Stimulated activated CD8-positive, alpha-beta memory T cell treated with anti-CD3 and anti-CD28 coated beads, Interleukin-12 subunit alpha, Interleukin-12 subunit beta, amount 100 ng/mL, for 24 hours (primary cell): ENCODE measurements around the gene XCL1.

ENCODE experiments used
- DNase-seq: peaks from one replicate; pipeline ENCODE4 v3.0.0-alpha.2; 2020; ENCODE audit errors: extremely low read depth

XCL1 gene

DNA sequence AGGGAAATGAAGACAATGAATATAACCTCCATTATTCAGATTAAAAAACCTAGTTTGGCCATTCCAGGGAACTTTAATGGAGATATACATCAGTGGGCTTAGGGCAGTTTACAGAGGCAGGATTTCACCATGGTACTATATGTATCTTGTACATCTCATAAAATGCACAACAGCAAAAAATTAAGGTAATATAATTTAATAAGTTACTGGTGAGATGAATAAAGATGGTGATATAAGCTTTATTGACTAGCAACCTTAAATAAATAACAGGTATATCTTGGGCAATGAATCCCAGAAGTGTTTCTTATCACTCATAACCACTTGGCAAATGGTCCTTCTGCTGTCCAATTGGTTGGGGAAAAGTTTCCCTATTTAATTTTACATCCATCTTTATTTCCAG lies 29.0 kb downstream of the XCL1 start:
- no peak for DNase-seq

DNA sequence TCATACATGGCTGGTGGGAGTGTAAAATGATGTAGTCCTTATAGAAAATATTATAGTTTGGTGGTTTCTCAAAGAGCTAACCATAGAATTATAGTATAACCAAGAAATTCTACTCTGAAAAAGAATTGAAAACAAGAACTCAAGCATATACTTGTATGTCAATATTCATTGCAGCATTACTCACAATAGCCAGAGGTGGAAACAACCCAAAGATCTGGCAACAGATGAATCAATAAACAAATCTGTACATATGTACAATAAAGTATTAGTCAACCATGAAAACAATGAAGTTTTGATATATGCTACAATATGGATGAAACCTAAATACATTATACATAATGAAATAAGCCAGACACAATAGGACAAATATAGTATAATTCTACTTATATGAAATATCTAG lies 29.7 kb downstream of the XCL1 start:
- no peak for DNase-seq

- no peak for DNase-seq
Measured at GRCh38 chr1:168607872-168608428, 31.5 kb downstream of the XCL1 start.

DNA sequence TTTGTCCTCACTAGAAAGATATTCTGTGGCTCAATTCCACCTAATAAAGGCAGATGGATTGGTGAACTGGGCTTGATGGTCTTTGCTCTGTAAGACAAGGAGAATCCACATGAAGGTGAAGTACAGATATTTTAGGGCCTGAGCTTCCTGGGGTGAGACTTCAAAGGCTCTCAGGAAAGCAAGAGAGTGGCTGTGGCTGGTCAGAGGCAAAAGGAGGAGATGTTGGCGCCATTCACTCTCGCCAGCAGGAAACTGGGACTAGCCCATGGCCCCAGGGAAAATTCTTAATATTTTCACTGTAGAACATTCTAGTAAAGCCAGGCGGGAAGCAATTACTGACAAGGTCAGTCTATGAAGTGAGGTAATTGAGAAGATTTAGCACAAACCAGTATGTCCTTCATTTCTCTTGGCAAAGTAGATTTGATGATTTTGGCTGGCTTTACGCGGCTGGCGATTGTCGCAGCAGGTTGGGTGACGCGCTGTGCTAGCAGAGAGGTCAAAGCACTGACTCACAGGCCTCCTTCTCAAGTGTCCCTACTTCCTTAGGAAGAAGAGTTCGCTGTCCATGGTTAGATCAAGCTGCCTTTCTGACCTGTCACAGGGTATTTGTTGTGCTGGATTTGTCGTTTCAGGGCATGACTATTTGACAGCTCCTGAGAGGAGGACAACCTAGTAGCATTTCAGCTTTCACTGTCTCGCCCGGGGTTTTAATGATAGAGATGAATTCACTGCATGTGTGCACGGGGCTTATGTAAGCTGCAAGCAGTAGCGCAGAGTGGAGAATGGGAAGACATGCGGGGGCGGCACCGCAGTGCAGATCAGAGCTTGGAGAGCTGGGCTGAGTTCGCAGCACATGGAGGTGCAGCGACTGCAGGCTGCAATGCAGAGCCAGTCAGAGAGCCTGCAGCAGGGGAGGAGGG lies 32.7 kb downstream of the XCL1 start:
- DNase-seq = no peak

GRCh38 chr1:168609741-168610510 lies 33.5 kb downstream of the XCL1 start:
- no peak for DNase-seq

GRCh38 chr1:168613038-168613451 lies 36.6 kb downstream of the XCL1 start:
- DNase-seq = no peak

GRCh38 chr1:168613691-168614231 lies 37.4 kb downstream of the XCL1 start:
- DNase-seq = no peak

GRCh38 chr1:168614235-168614634 lies 37.8 kb downstream of the XCL1 start:
- DNase-seq = no peak

GRCh38 chr1:168615965-168616364 lies 39.6 kb downstream of the XCL1 start:
- DNase-seq = no peak

- no peak for DNase-seq
Measured at GRCh38 chr1:168617974-168618750, 41.8 kb downstream of the XCL1 start.

DNA sequence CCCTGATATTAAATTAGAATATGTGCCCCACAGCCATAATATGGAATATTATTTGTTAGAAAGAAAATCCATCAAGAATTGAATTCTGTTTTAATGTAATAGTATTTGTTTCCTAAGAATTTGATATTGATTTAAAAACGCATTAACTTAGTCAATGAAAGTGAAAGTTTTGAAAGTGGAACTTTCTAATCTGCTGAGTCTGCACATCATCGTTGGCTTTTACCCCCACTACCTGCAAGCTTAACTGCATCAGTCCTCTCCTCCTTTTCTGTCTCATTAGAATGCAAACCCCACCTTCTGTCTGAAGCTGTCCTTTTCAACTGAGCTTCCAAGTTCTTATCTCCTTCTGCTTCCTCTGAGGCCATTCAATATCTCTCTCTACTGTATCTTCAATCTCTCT lies 42.5 kb downstream of the XCL1 start:
- DNase-seq = no peak

DNA sequence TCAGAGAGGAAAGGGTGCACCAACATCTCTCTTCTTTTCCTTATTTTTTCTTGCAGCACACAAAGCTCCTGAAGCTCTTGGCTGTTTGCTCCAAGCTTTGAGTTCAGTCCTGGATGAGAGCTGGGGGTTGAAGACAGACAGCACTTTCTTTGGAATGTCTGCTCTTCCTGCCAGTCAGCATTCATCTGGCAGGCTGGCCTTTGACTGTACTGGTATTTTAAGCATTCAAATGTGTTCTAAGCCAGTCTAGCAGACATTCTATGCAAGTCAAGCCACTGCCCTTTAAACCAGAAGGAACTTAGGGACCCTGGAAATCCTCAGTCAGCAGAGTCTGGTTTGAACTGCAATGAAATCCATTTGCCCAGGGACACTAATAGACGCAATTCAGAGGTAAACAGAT lies 45.0 kb downstream of the XCL1 start:
- DNase-seq = no peak

DNA sequence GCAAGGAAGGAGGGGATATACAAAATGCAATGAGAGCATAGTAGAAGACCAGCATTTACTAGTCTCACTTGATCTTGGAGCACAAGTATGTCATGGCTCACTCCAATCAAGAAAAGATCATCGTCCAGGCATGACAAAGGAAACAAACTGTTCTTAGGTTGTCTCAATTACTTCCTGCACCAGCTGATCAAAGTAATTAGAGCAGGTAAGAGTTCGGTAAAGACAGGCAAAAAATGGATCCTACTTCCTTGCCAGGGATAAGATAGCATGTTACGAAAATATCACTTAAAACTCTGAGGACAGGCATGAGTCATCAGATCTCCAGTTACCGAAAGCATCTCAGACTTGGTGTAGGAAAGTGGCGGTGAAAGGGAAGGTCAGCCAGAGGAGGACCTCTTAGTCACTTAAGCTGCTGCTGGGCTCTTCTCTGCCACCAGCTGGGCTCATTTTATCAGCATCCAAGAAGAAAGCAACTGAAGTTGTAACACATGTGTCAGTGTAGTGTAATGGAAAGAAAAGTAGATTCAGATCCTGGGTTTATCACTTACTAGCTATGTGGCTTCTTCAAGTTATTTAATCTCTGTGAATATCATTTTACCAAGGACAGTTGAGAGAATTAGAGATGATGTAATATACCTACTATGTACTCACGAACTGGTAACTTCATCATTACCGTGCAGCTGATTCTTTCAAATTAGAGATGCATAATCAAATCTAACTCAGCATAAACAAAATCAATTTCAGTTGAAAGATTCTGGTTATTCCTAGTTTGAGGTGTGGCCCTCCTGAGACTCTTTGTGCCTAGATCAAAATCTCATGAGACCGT lies 46.8 kb downstream of the XCL1 start:
- no peak for DNase-seq

GRCh38 chr1:168623831-168624230 lies 47.4 kb downstream of the XCL1 start:
- DNase-seq = no peak

- DNase-seq = no peak
Measured at GRCh38 chr1:168626326-168626725, 49.9 kb downstream of the XCL1 start.

DNA sequence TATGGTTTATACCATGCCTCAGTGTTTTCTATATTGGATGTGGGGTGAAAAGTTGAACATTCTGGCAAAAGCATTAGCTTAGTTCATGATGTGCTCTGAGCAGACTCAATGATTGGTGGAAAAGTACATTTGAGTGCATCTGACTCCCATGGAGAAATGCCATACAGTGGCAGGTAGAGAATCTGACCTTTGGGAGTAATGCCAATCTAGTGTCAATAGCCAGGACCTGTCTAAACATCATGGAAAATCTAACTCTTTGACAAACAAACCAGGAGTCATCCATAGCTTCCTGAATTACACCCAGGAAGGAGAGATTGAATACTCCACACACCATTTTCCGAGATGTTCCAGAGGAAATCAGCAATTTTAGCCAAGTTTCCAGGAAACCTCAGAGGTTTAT lies 51.0 kb downstream of the XCL1 start:
- no peak for DNase-seq

- no peak for DNase-seq
Measured at GRCh38 chr1:168628807-168629206, 52.4 kb downstream of the XCL1 start.

DNA sequence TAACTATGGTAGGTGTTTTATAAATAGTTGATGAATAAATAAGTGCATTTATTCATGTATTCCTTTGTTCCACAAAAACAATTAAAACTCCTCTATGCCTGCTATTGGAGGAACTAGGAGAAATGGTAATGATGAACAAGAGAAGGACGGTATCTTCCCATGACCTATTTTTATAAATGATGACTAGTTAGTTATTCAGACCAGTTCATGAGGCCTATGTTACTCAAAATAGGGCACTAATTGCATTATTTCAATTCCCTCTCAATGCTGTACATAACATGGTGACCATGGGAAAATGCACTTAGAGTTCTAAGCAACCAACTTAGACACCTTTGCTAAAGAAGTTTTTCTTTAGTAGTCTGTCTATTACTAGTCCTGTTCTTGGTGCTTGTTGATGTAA lies 53.1 kb downstream of the XCL1 start:
- no peak for DNase-seq
